Measurements from ENCODE around the gene LILRB1.

Gene LILRB1

GRCh38 chr19:54668353-54668752 lies 38.1 kb downstream of the LILRB1 start:
- H3K4me1 ChIP-seq (ENCODE audit: insufficient read depth, low read length, poor library complexity, severe bottlenecking): no peaks in the 10 kb centered on the region
- no peaks in the 10 kb centered on the region for H3K79me2 ChIP-seq (ENCODE audit: insufficient read depth, low read length)
- H3K9me3 ChIP-seq (ENCODE audit: insufficient read depth, low read depth, low read length): peaks cover 6% of the 10 kb centered on the region; the same call in 1 of the 2 replicates
- H3K4me2 ChIP-seq (ENCODE audit: low read depth, low read length, poor library complexity, severe bottlenecking): no peak overlapping the region
- no peak for TF ChIP-seq EZH2phosphoT487 (IDR thresholded peaks at IDR 0.05; ENCODE audit: borderline replicate concordance)
- TF ChIP-seq, protein P1, sequence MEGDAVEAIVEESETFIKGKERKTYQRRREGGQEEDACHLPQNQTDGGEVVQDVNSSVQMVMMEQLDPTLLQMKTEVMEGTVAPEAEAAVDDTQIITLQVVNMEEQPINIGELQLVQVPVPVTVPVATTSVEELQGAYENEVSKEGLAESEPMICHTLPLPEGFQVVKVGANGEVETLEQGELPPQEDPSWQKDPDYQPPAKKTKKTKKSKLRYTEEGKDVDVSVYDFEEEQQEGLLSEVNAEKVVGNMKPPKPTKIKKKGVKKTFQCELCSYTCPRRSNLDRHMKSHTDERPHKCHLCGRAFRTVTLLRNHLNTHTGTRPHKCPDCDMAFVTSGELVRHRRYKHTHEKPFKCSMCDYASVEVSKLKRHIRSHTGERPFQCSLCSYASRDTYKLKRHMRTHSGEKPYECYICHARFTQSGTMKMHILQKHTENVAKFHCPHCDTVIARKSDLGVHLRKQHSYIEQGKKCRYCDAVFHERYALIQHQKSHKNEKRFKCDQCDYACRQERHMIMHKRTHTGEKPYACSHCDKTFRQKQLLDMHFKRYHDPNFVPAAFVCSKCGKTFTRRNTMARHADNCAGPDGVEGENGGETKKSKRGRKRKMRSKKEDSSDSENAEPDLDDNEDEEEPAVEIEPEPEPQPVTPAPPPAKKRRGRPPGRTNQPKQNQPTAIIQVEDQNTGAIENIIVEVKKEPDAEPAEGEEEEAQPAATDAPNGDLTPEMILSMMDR (conservative IDR thresholded peaks at IDR 0.05; ENCODE audit: low read length): no peak
- no peaks in the 10 kb centered on the region for H4K20me1 ChIP-seq (ENCODE audit: insufficient read depth, low read length, poor library complexity, severe bottlenecking)
- H3K9me2 ChIP-seq (replicated peaks; ENCODE audit: low read depth, low read length): no peaks in the 10 kb centered on the region
- no peak overlapping the region for H2AFZ ChIP-seq (ENCODE audit: low read length)
- no peak overlapping the region for H3K9ac ChIP-seq (ENCODE audit: low read depth, low read length, poor library complexity, severe bottlenecking)
- H3K36me3 ChIP-seq (ENCODE audit: insufficient read depth, low read length): no peaks in the 10 kb centered on the region
- H3F3A ChIP-seq (ENCODE audit: low read depth): no peaks in the 10 kb centered on the region
- H3K27me3 ChIP-seq (ENCODE audit: insufficient read depth, low read length, poor library complexity, severe bottlenecking): no peaks in the 10 kb centered on the region
- no peak overlapping the region for H3K4me3 ChIP-seq (ENCODE audit: low read length, poor library complexity, severe bottlenecking)

- Histone ChIP-seq H3K9me3 (ENCODE audit: insufficient read depth, low read depth, low read length) (peaks cover 6% of the 10 kb centered on the region; the same call in 1 of the 2 replicates), H3K36me3 (ENCODE audit: insufficient read depth, low read length) (no peaks in the 10 kb centered on the region), H3K4me1 (ENCODE audit: insufficient read depth, low read length, poor library complexity, severe bottlenecking) (no peaks in the 10 kb centered on the region), H3K4me3 (ENCODE audit: low read length, poor library complexity, severe bottlenecking) (no peak overlapping the region), H2AFZ (ENCODE audit: low read length) (no peak overlapping the region), H3K27me3 (ENCODE audit: insufficient read depth, low read length, poor library complexity, severe bottlenecking) (no peaks in the 10 kb centered on the region), H3F3A (ENCODE audit: low read depth) (no peaks in the 10 kb centered on the region), H4K20me1 (ENCODE audit: insufficient read depth, low read length, poor library complexity, severe bottlenecking) (no peaks in the 10 kb centered on the region), H3K9me2 (replicated peaks; ENCODE audit: low read depth, low read length) (no peaks in the 10 kb centered on the region), H3K9ac (ENCODE audit: low read depth, low read length, poor library complexity, severe bottlenecking) (no peak overlapping the region), H3K4me2 (ENCODE audit: low read depth, low read length, poor library complexity, severe bottlenecking) (no peak overlapping the region), H3K79me2 (ENCODE audit: insufficient read depth, low read length) (no peaks in the 10 kb centered on the region)
- no peak for TF ChIP-seq EZH2phosphoT487 (IDR thresholded peaks at IDR 0.05; ENCODE audit: borderline replicate concordance)
- TF ChIP-seq, protein P1 (conservative IDR thresholded peaks at IDR 0.05; ENCODE audit: low read length): no peak
These were observed 40.5 kb downstream of the LILRB1 start for GRCh38 chr19:54670576-54671357.

DNA sequence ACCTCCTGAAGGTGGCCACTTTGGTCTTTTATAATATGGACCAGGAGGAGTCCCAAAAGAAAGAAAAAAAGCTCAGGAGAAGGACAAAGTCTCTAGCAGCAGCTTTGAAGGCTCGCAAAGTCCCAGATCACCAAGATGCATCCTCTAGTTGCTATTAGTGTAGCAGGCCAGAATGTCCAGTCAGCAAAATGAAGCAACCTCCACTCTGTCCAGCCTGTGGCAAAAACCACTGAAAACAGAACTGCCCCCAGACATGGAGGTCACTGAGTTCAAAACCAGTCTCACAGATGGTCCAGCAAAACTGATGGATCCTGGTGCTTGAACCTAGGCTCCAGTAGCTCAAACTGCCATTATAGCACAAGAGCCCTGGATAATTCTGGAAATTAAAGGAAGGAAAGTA lies 42.9 kb downstream of the LILRB1 start:
- Histone ChIP-seq H3K9ac (ENCODE audit: low read depth, low read length, poor library complexity, severe bottlenecking) (no peak overlapping the region), H3K4me1 (ENCODE audit: insufficient read depth, low read length, poor library complexity, severe bottlenecking) (peaks cover 4% of the 10 kb centered on the region), H3K36me3 (ENCODE audit: insufficient read depth, low read length) (no peaks in the 10 kb centered on the region), H4K20me1 (ENCODE audit: insufficient read depth, low read length, poor library complexity, severe bottlenecking) (no peaks in the 10 kb centered on the region), H3F3A (ENCODE audit: low read depth) (no peaks in the 10 kb centered on the region), H3K79me2 (ENCODE audit: insufficient read depth, low read length) (no peaks in the 10 kb centered on the region), H3K4me3 (ENCODE audit: low read length, poor library complexity, severe bottlenecking) (no peak overlapping the region), H2AFZ (ENCODE audit: low read length) (no peak overlapping the region), H3K9me3 (ENCODE audit: insufficient read depth, low read depth, low read length) (0 out of 2 replicates have a peak, but pooled peaks cover 1% of the 10 kb centered on the region), H3K4me2 (ENCODE audit: low read depth, low read length, poor library complexity, severe bottlenecking) (no peak overlapping the region), H3K27me3 (ENCODE audit: insufficient read depth, low read length, poor library complexity, severe bottlenecking) (no peaks in the 10 kb centered on the region), H3K9me2 (replicated peaks; ENCODE audit: low read depth, low read length) (no peaks in the 10 kb centered on the region)
- no peak for TF ChIP-seq EZH2phosphoT487 (IDR thresholded peaks at IDR 0.05; ENCODE audit: borderline replicate concordance)
- TF ChIP-seq, protein P1 (conservative IDR thresholded peaks at IDR 0.05; ENCODE audit: low read length): no peak

All from Loucy (cell line).